NCI-H1105 treated with DMSO at 0.1 percent for 48 hours (cell line): ENCODE data around the gene SF3A2.

Experiments
- DNase-seq: peaks from one replicate; lab custom pipeline; 2025; lab: John Stamatoyannopoulos, UW

SF3A2 gene

GRCh38 chr19:2226840-2227360, 9.7 kb upstream of the SF3A2 start:
- DNase-seq: no peak

DNA sequence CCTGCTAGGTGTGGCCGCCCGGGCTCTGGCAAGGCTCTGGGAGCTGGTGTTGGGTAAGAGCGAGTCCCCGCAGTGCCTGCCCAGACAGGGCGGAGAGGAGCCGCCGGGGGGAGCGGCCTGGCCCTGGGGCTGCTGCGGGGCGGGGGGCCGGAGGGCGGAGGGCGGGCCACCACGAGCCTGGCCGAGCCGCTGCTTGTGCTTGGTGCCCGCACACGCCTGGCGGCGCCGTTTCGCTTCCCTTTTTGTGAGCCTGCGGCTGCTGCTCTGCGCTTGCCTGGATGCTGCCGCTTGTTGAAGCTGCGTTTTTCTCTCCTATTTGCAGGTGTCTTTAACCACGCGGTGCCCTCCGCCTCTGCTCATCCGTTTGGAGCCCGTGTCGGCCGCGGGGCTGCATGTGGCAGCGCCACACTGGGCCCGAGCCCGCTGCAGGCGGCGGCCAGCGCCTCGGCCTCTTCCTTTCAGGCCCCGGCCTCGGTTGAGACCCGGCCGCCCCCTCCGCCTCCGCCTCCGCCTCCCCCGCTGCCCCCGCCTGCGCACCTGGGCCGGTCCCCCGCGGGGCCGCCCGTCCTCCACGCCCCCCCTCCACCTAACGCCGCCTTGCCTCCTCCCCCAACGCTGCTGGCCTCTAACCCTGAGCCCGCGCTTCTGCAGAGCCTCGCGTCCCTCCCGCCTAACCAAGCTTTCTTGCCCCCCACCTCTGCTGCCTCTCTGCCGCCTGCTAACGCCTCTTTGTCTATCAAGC, 9.0 kb upstream of the SF3A2 start:
- DNase-seq: no peak

DNA sequence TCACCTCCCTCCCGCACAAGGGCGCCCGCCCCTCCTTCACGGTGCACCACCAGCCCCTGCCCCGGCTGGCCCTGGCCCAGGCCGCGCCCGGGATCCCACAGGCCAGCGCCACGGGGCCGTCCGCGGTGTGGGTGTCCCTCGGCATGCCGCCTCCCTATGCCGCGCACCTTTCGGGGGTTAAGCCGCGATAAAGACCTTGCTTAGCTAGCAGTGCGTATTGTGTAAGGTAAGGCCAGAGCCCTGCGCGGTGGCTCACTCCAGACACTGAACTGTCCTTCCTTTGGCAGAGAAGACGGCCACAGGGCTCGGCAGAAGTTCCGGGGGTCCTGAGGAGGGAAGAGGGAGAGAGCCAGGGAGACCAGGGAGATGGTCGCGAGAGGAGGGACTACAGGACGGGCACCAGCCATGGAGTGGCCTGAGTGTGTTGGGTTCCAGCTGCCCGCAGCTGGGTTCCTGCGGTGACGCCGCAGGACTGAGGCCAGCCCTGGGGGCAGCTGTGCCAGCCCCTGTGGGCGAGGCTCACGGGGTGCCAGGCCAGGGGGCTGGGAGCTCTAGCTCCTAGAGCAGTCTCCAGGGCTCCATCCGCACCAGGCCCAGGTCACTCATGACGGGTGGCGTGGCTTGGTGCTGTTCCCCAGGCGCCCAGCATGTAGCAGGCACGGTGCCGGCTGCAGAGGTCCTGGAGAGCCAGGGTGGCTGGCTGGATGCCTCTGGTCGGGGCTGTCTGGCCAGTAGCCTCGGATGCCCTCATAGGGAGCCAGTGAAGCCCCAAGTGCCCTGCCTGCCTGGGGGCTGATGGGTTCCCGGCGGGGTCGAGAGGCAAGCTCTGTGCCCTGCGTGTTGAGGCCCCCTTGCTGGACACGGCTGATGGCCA, 8.2 kb upstream of the SF3A2 start:
- DNase-seq: no peak

GRCh38 chr19:2229103-2230032, 7.3 kb upstream of the SF3A2 start:
- DNase-seq: no peak

GRCh38 chr19:2230033-2230531, 6.5 kb upstream of the SF3A2 start:
- DNase-seq: no peak

DNA sequence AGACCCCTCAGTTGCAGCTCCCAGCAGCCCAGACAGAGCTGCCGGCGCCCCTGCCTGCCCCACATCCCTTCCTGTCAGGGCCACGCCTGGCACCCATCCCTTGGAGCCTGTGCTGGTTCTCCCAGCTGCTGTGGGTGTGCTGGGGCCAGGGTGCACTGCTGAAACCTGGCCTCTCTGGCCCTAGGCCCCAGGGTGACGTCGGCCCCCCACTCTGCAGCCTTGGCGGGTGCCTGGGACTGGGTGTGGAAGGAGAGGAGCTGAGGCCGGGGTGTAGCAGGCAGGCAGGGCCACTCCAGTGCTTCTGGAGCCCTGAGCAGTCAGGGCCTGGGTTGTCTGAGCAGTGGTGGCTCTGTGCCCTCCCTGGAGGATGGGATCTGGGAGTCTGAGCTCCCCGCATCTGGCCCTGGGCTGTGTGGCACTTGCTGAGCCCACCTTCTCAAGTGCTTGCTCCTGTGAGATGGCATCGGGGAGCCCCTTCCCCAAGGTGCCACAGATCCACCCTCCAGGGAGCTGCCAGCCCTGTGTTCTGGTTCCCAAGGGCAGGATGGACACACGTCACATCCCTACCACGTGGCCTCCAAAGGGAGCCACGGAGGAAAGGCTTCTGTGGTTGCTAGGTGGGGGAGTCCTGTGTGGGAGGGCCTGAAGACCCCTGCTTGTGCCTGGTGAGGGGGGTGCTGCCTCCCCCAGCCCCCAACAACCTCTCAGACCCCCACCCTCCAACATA, 5.7 kb upstream of the SF3A2 start:
- no peak for DNase-seq

GRCh38 chr19:2231621-2232221, 4.9 kb upstream of the SF3A2 start:
- DNase-seq: no peak

- DNase-seq: no peak
These were observed 4.1 kb upstream of the SF3A2 start for GRCh38 chr19:2232286-2233151.

DNA sequence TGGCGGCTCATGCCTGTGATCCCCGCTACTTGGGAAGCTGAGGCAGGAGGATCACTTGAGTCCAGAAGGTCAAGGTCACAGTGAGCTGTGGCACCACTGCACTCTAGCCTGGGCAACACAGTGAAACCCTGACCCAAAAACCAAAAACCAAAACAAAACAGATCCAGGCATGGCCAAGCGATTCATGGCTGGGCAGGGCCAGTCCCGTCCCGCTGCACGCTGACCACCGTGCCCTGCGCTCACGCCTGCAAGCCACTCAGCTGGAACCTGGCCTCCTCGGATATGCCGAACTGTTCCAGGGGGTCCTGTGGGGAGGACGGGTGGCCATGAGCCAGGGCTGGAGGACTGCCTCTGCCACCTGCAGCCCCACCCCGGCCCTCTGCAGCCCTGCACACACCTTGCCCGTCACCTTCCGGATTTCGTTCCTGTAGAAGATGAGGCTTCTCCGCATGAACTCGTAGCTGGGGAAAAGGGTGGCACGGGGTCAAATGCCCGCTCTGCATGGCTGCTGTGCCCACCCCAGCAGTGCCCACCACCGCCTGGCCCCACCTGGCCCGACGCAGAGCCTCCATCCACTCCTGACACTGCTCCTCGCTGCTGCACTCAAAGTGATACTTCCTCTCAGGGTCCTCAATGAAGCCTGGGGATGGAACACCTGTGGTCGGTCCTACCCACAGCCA, 2.9 kb upstream of the SF3A2 start:
- no peak for DNase-seq

DNA sequence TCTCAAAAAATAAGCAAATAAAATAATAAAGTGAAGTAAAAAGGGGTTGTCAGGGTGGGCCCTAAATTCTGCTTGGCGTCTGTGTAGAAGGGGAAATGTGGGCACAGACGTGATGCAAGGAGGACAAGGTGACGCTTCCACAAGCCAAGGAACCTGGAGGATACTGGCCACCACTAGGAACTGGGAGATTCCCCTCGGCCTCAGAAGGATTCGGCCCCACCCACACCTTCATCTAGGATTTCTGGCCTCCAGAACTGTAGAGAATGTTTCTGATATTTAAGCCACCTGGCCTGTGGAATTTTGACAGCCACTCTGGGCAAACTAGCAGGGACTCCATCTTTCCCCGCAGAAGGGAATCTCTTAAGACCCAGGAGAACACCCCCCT, 1.6 kb upstream of the SF3A2 start:
- no peak for DNase-seq

DNA sequence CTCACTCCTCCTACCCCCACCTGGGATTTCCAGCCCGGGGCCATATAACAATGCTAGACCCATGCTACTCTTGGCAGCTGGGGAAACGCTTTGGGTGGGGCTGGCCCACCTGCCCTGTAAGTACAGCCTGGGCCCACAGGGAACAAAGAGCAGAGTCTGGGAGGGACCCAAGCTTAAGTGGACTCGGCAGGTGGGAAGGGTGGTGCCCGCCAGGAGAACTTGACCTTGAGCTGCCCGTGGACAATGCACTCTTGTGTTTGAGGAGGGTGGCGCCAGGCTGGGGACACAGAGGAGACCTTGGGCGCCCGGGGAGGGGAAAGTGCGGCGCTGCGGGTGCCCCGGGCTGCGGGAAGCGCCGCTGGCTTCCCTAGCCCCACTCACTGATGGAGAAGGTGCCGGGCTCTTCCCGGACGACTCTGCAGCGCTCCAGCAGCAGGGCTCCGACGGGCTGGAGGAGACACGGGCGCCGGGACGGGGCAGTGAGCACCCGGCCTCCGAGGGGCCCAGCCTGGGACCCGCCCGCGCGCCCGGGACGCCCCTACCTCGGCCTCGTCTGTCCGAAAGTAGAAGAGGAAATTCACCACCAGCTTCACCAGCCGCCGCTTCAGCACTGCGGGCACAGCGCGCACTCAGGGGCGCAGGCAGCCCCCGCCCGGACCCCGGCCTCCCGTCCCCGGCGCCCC, 1.1 kb upstream of the SF3A2 start:
- DNase-seq: peak; percentile 90

- no peak for DNase-seq
These were observed 635 bp upstream of the SF3A2 start for GRCh38 chr19:2236064-2236313.

GRCh38 chr19:2237051-2237868, 636 bp downstream of the SF3A2 start:
- no peak for DNase-seq

GRCh38 chr19:2237869-2238153, 1.2 kb downstream of the SF3A2 start:
- no peak for DNase-seq

GRCh38 chr19:2239173-2239572, 2.5 kb downstream of the SF3A2 start:
- DNase-seq: no peak

DNA sequence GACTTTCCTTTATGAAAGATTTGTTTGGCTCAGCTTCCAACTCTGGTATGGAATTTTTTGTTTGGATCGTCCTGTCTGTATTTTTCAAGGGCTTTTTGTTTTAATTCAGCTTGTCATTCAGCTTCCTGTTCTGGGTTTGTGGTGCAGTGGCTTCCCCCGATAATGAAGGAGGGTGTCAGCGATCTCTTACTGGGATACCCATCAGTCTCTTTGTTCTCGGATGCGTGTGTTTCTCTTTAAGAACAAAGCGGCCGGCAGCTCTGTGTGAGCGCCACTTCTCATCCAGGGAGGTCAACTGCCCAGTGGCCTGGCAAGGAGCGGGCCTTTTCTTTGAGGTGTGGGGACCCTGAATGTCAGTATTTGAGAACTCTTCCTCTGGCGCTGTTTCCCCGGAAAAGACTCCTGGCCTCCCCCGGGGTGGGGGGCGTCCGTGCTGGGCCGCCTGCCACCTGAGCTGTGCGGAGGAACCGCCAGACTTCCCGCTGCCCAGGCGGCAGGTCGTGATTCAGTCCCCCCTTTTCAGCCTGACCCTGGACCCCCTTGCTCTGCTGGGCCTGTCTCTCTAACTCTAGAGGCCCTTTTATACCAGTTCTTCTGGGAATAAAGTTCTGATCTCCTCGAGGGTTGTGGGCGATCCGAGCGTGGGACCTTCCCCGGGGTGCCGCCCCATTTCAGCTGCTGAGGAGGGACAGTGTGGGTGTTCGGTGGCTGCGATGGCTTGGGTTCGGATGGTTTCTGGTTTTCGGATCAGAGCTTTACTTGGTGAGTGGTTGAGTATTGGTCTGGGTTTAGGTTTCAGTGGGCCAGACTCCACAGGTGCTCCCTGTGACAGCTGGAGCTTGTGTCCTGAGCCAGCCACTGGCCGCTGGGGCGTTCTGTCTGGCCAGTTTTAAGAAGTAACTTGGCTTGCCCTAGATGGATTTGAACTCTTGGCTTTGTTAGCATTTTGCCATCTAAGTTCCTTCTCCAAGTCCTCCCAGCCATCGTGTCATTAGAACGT, 3.4 kb downstream of the SF3A2 start:
- no peak for DNase-seq
